ENCODE results near the gene MSANTD1. TPM values are rescaled to one million over a fixed set of nuclear protein-coding genes. Genes with fewer than 3 reads are reported as not detected.

Gene MSANTD1
- total RNA-seq, 4 donors from 2014 or later, result 0.36 to 0.72 TPM; not detected in 2

- 81% methylated on average over 6 of the region's 9 CpGs for WGBS
- TF ChIP-seq POLR2A (IDR thresholded peaks at IDR 0.05), result no peak
- H3K36me3 ChIP-seq, result no peaks in the 10 kb centered on the region
- peak in 1 of 2 donors; percentile 52 for DNase-seq (ENCODE audit: low spot score in 2 of 2)
- no peaks in the 10 kb centered on the region for H3K27me3 ChIP-seq
- H3K4me1 ChIP-seq, result no peaks in the 10 kb centered on the region
- H3K27ac ChIP-seq, result no peak overlapping the region
- no peaks in the 10 kb centered on the region for H3K9me3 ChIP-seq
- H3K4me3 ChIP-seq, result no peak overlapping the region
These were observed 8.2 kb downstream of the MSANTD1 start for GRCh38 chr4:3257103-3257555.

- Histone ChIP-seq H3K27me3 (no peaks in the 10 kb centered on the region), H3K4me1 (no peaks in the 10 kb centered on the region), H3K36me3 (no peaks in the 10 kb centered on the region), H3K27ac (no peak overlapping the region), H3K9me3 (no peaks in the 10 kb centered on the region), H3K4me3 (no peak overlapping the region)
- 91% methylated on average over 25 of the region's 29 CpGs for WGBS
- no peak for TF ChIP-seq EP300 (IDR thresholded peaks at IDR 0.05)
- TF ChIP-seq POLR2A (IDR thresholded peaks at IDR 0.05), result no peak
- no peak for TF ChIP-seq CTCF (IDR thresholded peaks at IDR 0.05)
- TF ChIP-seq POLR2AphosphoS5 (IDR thresholded peaks at IDR 0.05), result no peak
- peak in 1 of 2 donors; percentile 67 for DNase-seq (ENCODE audit: low spot score in 2 of 2)
These were observed 8.9 kb downstream of the MSANTD1 start for GRCh38 chr4:3257556-3258482.

- no peak overlapping the region for H3K27ac ChIP-seq
- peaks cover 2% of the 10 kb centered on the region for H3K27me3 ChIP-seq
- 90% methylated on average over 23 of the region's 35 CpGs for WGBS
- H3K4me1 ChIP-seq, result no peaks in the 10 kb centered on the region
- peak in 1 of 2 donors; percentile 77 for DNase-seq (ENCODE audit: low spot score in 2 of 2)
- H3K36me3 ChIP-seq, result no peaks in the 10 kb centered on the region
- H3K9me3 ChIP-seq, result no peaks in the 10 kb centered on the region
- TF ChIP-seq EP300 (IDR thresholded peaks at IDR 0.05), result no peak
- no peak for TF ChIP-seq POLR2AphosphoS5 (IDR thresholded peaks at IDR 0.05)
- no peak for TF ChIP-seq POLR2A (IDR thresholded peaks at IDR 0.05)
- no peak for TF ChIP-seq CTCF (IDR thresholded peaks at IDR 0.05)
- H3K4me3 ChIP-seq, result no peak overlapping the region
These were observed 12.7 kb downstream of the MSANTD1 start for GRCh38 chr4:3261411-3262207.

GRCh38 chr4:3262208-3263052, 13.5 kb downstream of the MSANTD1 start:
- no peak overlapping the region for H3K27ac ChIP-seq
- no peak overlapping the region for H3K4me3 ChIP-seq
- H3K36me3 ChIP-seq, result no peaks in the 10 kb centered on the region
- peak in 1 of 2 donors; percentile 65 for DNase-seq (ENCODE audit: low spot score in 2 of 2)
- 80% methylated on average over 22 of the region's 23 CpGs for WGBS
- H3K4me1 ChIP-seq, result no peaks in the 10 kb centered on the region
- H3K9me3 ChIP-seq, result no peaks in the 10 kb centered on the region
- H3K27me3 ChIP-seq, result peaks cover 2% of the 10 kb centered on the region
- TF ChIP-seq POLR2A (IDR thresholded peaks at IDR 0.05) (no peak), CTCF (IDR thresholded peaks at IDR 0.05) (no peak), POLR2AphosphoS5 (IDR thresholded peaks at IDR 0.05) (no peak), EP300 (IDR thresholded peaks at IDR 0.05) (no peak)

All from suprapubic skin (tissue), 4 donors.